Hepatocyte (in vitro differentiated cells): ENCODE results near the gene DNAJB1.

Source experiments
- EZH2phosphoT487 ChIP-seq: fragments of 200-600 bp; sonication (generic); IDR thresholded peaks from one replicate; pipeline ENCODE4 v1.6.1; 2018; ENCODE audit warnings: antibody characterized with exemption, mild to moderate bottlenecking, low read depth, moderate library complexity; ENCODE audit not compliant: unreplicated experiment, severe bottlenecking
- TF ChIP-seq, protein P1 (sequence below): fragments of 200-600 bp; sonication (generic); IDR thresholded peaks from 2 replicates; pipeline ENCODE4 v1.5.1; 2016; ENCODE audit warnings: antibody characterized with exemption, mild to moderate bottlenecking; ENCODE audit not compliant: poor library complexity

DNA sequence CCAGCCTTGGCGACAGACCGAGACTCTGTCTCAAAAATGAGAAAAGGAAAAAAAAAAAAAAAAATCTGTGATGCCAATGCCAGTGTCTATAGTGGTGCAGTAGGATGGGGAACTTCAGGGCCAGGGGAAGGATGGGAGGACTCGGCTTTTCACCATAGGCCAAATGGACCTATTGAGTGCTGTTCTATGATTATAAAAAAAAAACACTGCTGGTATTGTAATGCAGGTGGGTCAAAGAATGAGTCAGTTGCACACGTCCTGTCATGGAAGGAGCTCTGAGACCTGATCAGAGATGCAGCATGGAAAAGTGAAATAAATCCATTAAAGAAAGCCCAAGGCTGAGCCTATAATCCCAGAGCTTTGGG is 7.0 kb downstream of the DNAJB1 start:
- TF ChIP-seq, protein P1, sequence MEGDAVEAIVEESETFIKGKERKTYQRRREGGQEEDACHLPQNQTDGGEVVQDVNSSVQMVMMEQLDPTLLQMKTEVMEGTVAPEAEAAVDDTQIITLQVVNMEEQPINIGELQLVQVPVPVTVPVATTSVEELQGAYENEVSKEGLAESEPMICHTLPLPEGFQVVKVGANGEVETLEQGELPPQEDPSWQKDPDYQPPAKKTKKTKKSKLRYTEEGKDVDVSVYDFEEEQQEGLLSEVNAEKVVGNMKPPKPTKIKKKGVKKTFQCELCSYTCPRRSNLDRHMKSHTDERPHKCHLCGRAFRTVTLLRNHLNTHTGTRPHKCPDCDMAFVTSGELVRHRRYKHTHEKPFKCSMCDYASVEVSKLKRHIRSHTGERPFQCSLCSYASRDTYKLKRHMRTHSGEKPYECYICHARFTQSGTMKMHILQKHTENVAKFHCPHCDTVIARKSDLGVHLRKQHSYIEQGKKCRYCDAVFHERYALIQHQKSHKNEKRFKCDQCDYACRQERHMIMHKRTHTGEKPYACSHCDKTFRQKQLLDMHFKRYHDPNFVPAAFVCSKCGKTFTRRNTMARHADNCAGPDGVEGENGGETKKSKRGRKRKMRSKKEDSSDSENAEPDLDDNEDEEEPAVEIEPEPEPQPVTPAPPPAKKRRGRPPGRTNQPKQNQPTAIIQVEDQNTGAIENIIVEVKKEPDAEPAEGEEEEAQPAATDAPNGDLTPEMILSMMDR, result no peak
- no peak for TF ChIP-seq EZH2phosphoT487
